Measurements from ENCODE around the gene MGAT3.

The MGAT3 gene

DNA sequence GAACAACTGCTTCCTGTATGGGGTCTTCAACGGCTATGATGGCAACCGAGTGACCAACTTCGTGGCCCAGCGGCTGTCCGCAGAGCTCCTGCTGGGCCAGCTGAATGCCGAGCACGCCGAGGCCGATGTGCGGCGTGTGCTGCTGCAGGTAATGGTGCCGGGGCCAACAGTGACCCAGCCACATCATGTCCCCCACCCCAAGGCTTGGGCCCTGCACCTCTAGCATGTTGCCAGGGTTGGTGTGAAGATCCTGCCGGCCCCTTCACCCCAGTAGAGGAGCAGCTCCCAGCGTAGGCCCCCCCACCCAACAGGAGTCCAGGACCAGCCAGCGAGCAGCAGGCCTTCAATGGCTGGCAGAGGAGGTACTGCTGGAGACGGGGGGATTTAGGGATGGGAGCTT, 41.3 kb upstream of the MGAT3 start:
- TF ChIP-seq, protein P1, sequence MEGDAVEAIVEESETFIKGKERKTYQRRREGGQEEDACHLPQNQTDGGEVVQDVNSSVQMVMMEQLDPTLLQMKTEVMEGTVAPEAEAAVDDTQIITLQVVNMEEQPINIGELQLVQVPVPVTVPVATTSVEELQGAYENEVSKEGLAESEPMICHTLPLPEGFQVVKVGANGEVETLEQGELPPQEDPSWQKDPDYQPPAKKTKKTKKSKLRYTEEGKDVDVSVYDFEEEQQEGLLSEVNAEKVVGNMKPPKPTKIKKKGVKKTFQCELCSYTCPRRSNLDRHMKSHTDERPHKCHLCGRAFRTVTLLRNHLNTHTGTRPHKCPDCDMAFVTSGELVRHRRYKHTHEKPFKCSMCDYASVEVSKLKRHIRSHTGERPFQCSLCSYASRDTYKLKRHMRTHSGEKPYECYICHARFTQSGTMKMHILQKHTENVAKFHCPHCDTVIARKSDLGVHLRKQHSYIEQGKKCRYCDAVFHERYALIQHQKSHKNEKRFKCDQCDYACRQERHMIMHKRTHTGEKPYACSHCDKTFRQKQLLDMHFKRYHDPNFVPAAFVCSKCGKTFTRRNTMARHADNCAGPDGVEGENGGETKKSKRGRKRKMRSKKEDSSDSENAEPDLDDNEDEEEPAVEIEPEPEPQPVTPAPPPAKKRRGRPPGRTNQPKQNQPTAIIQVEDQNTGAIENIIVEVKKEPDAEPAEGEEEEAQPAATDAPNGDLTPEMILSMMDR (IDR thresholded peaks at IDR 0.05): no peak

DNA sequence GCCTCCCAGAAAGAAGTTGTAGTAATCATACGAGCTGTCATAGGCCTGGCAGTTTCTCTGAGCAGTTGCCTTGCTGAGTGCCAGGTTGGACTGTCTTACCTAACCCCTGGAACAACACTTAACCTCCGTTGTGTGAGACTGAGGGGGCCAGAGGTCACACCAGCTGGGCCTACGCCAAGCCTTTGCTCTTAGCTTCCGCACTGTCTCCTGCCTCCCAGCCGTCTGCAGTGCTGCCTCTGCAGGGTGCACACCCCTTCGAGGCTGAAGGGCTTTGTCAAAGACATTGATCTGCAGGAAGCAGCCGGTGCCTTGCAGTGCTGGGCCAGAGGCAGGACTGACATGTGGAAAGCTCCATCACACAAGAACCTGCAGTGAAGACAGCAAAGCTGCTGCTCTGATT, 40.5 kb upstream of the MGAT3 start:
- TF ChIP-seq, protein P1 (IDR thresholded peaks at IDR 0.05): no peak

- TF ChIP-seq, protein P1 (IDR thresholded peaks at IDR 0.05): no peak
Measured at GRCh38 chr22:39417641-39418040, 39.2 kb upstream of the MGAT3 start.

DNA sequence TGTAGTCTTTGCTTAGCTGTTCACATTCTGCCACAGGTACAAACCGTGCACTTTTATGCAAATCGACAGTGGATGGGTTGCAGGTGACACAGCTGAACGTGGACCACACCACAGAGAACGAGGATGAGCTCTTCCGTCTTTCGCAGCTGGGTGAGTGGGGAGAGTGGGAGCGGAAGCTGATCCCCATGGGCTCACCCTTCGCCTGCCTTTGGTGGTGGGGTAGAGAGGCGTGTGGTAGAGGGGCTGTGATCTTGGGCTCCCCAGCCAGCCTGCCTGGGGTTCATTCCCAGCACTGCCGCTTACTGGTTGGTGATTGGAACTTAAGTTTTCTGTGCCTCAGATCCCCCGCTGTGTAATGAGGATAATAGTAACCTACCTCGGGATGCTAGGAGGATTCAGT, 38.1 kb upstream of the MGAT3 start:
- TF ChIP-seq, protein P1 (IDR thresholded peaks at IDR 0.05): no peak

DNA sequence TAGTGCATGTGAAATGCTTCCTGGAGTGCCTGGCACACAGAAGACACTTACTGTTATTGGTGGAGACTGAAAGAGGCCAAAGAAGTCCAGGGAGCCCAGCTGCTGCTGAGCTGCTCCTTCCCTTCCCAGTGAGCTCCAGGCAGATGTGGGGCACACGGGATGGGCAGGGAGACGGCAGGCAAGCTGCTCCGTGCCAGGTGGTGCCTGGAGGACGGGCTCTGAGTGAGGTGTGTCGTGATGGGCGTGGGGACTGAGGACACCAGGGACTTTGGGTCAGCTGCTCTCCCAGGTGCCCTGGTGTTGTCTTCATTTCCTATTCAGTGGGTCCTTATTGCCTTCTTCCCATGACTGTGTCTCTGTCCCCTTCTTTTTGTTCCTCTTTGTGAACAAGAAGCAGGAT, 37.7 kb upstream of the MGAT3 start:
- TF ChIP-seq, protein P1 (IDR thresholded peaks at IDR 0.05): no peak

- TF ChIP-seq, protein P1 (IDR thresholded peaks at IDR 0.05): no peak
Measured at GRCh38 chr22:39419911-39420310, 36.9 kb upstream of the MGAT3 start.

GRCh38 chr22:39421691-39422090, 35.1 kb upstream of the MGAT3 start:
- TF ChIP-seq, protein P1 (IDR thresholded peaks at IDR 0.05): no peak

DNA sequence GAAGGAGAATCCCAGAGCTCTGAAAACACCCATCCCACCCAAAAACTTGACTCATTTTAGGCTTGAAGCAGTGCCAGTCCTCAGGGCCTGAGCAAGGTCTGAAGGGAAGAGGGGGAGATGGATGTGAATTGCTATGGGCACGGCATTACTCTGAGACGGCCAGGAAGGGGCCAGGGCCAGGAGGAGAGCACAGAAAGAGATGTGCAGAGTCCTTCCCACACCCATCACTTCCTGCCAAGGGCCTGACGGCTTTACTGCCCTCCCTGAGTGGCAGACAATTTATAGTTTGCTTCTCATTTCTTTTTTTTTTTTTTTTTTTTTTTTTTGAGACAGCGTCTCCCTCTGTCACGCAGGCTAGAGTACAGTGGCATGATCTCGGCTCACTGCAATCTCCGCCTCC, 34.7 kb upstream of the MGAT3 start:
- TF ChIP-seq, protein P1 (IDR thresholded peaks at IDR 0.05): no peak
